Stimulated activated CD8-positive, alpha-beta memory T cell treated with anti-CD3 and anti-CD28 coated beads, Interleukin-15, amount 100 ng/mL, for 1 hour (primary cell): Measurements from ENCODE around the gene EDNRB.
"Not testable (repeated sequence)": the region's sequence is repeated elsewhere in the genome, so short reads cannot be mapped to it uniquely, and the experiment has no call there.

ENCODE experiments used
- DNase-seq: peaks from one replicate; pipeline ENCODE4 v3.0.0-alpha.2; 2020; ENCODE audit warnings: low read depth

EDNRB gene

DNA sequence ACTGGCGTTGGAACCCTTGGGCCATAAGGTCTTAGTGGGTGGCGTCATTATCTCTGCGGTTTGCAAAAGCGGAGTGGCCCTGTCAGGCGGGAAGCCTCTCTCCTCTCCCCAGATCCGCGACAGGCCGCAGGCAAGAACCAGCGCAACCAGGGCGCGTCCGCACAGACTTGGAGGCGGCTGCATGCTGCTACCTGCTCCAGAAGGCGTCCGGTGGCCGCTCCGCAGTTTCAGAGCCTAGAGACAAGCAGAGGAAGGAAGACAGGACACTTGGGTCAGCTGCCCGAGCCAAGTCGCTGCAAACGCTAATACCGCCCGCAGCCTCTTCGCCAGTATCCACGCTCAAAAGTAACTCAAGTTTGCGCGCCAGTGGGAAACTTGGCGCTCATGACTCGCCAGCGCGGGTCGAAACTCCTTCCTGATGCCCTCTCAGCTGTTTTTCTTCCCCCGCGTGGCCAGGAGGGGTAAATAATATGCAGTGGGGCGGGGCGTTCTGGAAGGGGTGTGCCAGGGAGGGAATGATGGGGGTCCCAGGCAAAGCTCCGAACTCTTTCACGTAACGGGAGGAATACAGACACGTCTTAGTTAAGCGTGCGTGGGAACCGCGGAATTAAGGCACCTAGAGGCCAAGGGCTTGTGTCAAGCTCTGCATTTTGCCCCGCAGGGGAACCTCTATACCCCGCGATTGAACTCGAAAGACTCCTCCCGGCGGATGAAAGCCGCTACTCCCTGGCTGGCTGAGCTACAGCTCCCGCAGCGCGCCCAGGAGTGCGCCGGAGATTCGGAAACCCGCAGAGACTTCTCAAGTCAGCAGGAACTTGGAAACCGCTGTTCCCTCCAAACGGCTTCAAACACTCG lies at the start of gene EDNRB:
EDNRB (minus strand) TSS at position 441 of the 855 bp plus-strand sequence; CDS start at position 183, 258 bp downstream.
- DNase-seq: no peak

DNA sequence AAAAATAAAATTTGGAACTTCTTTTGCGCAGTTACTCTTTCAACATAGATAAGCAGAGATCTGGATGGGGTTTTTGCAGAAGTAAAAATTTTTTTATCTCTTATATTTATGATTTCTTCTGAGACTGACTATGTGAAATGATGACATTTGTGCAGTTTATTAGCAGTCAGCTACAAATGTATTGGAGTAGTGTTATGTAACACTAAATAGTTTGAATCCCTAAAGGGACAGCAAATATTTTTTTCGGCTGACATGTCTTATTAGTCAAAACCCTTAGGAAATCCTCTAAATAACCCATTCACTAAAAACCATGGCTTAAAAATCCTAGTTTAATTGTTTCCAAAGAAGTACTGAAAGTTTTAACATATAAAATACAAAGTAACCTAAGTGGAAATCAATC lies 48.0 kb upstream of the EDNRB start:
- no peak for DNase-seq

DNA sequence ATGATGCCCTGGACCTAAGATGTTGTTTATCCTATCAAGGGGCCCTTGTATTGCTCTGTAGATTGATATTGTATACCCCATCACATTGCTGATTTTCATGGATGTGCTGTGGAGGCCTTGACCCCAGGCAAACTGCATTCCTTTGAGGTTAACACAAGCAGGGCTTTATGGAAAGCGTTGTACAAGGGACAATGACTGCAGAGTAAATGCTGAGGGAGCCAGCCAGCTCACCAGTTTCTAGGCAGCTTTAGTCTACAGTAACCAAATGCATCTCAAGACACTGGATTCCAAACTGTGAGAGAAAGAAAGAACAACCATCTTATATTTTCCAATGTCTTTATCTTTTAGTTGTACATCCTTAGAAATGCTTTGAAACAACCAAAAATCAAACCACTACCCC lies 34.1 kb upstream of the EDNRB start:
- DNase-seq: no peak

DNA sequence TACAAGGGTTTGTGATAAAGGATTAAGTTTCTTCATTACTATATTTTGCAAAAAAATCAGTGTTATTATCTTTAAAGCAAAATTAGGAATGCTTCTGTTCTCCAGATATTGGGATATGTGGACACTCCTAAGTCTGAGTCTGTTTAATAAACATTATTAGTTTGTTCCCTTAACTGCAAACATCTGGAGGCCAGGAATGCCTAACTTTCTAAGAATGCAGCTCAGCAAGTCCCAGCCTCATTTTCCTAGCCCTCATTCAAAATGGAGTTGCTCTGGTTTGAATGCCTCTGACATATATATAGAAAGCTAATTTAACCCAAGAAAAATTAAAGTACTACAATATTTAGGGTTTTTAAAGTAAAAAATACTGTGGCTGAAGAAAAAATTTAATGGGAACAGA lies 33.6 kb upstream of the EDNRB start:
- no peak for DNase-seq

DNA sequence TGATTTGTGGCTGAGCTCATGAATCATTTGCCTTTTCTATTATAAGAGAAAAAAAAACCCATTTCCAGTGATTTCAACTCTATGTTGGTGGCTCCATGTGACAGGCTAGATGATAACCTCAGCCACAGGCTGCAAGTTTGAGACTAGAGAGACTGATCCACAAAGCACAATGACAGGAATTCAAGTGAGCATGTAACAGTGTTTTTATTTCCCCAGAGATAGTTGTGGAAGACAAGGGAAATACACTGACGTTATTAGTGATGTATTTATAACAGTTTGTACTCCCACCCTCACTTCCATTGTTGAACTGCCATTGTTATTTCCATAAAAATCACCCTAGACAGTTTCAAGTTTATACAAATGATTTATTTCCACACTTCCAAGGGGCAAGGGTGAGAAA lies 27.9 kb upstream of the EDNRB start:
- DNase-seq: no peak

DNA sequence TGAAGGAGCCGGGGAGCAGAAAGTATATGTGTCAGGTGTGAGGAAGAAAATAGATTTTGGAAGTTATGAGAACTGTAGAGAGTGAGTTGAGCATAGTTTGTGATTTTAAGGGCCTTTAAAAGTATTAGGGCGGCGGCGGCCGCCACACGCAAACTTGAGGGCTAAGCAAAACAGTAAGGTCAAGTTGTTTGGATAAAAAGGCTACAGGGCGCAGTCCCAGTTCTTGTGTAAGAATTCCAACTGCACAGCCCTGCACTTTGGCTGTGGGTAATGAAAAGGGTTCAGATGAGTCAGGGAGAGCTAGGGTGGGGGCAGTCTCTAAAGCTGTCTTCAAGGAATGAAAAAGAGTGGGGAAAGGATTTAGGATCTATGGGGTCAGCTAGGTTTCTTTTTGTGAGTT lies 16.4 kb upstream of the EDNRB start:
- not testable (repeated sequence) for DNase-seq

DNA sequence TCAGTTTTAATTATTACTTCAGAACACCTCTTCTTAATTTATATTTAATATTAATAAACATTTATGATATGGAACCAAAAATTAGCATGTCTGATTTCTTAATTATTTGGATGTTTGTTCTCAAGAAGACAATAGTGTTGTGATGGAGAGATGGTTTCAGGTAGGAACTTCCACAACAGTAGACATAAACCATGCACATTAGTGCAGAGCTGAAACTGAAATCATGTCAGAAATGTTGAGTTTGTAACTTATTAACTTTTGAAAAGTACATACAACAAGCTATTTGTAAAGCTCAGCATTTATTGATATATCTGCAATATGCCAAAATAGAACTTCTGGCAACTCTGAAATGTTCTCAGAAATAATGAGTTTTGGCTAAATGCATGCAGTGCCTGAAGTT lies 11.8 kb upstream of the EDNRB start:
- no peak for DNase-seq

DNA sequence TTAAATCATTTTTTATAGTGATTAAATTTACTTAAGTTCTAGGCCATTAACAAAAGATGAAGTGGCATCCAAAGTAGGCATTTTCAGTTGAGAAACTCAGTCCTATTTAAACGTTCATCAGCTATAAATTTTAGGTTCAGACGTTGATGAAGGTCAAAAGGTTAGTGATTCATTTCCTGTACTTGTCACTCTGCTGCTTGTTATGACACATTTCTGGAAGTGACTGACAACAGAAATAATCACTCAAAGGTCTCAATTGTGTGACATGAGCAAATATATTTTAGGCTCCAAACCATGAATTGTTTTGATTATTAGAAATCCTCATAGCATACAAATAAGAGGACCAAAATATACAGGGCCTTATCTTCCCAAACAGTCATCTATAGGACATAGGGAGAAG lies 10.3 kb upstream of the EDNRB start:
- no peak for DNase-seq

DNA sequence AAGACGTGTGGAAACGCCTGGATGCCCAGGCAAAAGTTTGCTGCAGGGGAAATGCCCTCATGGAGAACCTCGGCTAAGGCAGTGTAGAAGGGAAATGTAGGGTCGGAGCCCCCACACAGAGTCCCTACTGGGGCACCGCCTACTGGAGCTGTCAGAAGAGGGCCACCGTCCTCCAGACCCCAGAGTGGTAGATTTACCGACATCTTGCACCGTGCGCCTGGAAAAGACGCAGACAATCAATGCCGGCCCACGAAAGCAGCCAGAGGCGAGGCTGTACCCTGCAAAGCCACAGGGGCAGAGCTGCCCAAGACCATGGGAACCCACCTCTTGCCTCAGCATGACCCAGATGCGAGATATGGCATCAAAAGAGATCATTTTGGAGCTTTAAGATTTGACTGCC lies 7.0 kb upstream of the EDNRB start:
- DNase-seq: no peak

DNA sequence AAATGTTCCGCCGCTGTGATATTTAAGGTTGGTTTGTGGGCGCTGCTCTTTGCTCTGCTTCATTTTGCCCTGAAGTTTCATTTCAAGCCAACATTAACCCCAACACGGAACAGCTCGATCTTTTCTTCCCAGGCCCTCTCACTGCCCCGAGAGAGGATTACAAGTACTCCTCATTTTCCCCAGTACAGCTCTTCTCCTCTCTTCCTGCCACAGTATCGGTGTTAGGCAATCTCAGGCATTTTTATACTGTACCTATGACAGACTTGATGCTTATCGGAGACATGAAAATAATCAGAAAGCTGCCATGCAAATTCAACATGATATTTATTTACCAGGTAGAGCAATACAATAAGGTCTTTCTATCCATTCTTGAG lies 1.3 kb upstream of the EDNRB start:
- DNase-seq: no peak

DNA sequence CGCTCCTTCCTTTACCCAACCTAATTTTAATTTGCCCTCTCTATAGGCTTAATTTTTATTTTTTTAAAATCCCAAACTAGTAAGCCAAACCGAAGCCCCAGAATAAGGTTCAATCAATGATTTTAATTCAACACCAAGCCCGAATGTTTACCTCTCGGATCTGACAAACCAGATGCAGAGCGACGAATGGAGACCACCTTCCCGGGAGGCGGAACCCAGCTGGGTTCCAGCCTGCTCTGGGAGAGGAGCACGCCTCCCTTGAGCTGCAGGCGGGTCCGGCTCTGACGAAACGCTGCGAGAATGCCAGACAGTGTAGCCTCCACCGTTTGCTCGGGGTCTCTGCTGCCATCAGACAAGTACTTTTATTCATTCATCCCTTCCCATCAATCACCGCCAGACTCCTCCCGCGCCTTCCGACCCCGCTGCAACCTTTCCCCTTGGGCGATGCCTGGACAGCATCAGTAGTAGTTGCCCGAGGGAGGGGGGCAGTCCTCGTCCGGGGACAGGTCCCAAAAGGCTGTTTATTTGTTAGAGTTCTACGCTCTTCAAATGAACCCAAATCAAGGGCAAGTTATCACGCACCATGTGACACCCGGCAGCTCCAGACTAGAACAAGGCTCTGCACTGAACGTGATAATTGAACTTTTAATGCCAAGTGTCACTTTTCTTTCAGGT lies 752 bp upstream of the EDNRB start:
- DNase-seq: no peak

DNA sequence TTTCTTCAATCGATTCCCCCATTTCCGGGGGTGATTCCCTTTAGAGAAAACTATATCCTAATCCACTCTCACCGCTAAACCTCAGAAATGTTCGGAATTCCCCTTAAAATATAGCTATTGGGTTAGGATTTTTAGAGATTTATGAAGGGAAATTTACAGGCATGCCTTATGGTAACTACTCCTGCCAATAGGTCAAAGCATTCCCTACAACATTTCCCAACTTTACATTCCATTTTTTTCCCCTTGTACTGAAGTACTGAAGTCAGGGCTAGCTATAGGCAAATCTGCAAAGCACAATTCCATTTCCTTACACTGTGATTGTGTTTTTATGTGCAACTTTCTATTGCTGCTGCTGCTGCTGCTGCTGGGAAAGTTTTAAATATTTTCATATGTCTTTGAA lies 2.1 kb downstream of the EDNRB start:
- no peak for DNase-seq

DNA sequence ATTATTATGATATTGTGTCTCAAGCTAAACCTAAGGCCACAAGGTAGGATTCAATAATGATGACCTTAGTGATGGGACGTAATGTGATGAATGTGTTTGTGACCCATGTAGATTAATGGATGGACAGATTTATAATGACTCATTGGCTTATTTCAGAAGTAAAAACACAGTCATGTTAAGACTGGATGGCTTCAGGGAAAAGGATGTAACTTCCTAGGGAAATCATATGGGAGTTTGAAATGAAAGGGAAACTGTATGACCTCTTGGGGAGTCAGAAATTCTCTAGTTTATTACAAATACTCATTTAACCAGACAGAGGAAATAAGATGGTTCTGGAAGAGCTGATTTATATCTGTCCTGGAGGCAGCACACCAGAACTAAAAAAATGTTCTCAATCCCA lies 2.9 kb downstream of the EDNRB start:
- DNase-seq: no peak

DNA sequence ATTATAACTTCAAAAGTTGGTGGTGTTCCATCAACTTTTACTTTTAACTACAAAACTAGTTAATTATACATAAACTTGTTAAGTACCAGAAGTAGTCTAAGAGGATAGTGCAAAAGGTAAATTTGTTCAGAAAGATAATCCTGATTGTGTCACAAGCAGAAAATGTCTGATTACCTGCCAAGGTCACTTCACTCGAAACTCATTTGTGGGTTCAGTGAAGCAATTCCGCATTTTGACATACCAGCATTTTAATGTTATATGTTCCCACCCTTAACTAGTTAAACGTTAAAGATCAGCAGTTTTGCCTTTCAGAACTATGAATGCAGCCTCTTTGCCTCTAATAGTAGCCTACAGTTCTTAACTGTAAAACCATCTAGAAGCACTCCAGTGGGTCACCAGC lies 5.6 kb downstream of the EDNRB start:
- no peak for DNase-seq

DNA sequence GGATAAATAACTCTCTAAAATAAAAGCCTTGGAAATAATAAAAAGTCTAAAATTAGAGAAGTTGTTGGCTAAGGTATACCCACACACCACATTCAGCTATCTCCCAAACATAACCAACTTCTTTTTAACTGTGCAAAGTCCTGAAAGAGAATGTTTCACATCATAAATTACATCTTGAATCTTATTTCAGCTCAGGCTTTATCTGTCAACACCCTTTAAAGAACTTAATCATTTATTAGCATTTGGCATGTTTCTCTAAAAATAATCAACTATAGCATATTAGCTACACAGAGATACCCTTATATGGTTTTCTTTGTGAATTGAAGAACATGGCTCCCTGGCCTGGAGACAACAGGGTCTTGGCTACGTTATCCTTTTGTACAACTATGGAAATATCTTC lies 6.9 kb downstream of the EDNRB start:
- no peak for DNase-seq

DNA sequence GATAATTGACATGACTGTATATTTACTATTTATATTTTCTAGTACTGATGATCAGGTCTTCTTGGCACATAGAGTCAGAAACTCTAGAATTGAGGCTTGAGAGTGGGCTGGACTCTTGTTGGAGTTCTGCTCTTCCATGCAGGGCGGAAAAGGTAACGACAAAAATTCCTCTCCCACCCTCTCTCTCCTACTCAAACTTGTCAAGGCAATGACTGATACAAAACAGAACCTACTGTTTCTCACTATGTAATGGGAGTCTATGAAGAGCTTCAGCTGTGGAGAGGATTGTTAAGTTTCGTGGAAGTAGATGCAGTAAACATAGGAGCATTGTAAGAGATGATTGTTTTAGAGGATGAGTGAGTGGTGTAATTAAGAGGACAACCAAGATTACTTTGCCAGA lies 8.8 kb downstream of the EDNRB start:
- no peak for DNase-seq

DNA sequence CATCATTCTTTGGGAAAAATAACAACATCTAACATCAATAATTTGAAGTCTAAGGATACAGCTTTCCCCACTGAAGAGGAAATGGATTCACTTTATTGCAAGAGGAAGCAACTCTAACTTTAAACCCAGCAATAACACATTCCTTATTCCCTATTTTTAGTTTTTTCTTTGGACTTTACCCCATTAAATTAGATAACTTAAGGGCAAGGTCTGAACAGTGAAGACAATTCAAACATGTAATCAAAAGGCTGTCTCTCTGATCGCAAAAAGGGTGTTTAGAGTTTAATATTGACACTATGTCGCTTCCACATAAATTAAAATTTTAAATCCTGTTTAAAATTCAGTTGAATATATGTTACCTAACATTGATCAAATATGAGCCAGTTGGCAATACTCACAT lies 10.1 kb downstream of the EDNRB start:
- DNase-seq: no peak

DNA sequence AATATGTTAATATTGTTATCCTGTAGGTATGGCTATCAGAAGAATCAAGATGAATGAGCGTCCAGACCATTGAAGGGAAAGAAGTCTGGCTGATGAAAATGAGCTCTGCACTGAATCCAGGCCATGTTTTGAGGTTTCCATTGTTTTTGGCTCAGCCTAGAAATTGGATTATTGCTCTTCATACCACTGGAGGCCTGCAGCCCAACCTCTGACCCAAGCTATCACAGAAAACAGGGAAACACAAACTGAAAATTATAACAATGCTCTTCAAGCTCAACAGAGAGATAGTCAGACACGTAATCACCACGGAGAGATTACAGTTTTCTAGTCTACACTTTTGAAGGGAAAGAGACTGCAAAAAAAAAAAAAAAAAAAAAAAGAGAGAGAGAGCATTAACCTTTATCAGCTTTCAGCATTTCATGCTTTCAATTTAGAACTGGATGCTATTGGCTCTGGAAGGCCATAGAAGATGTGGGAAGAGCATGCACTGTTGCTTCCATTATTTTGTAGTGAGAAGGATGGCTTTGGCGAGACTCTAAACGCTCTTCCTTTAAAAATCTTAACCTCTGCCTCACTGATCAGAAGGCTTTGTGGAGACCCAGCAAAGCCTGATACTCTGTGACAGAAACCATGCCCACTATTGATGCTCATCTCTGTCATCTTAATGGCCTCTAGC lies 10.8 kb downstream of the EDNRB start:
- DNase-seq: no peak

DNA sequence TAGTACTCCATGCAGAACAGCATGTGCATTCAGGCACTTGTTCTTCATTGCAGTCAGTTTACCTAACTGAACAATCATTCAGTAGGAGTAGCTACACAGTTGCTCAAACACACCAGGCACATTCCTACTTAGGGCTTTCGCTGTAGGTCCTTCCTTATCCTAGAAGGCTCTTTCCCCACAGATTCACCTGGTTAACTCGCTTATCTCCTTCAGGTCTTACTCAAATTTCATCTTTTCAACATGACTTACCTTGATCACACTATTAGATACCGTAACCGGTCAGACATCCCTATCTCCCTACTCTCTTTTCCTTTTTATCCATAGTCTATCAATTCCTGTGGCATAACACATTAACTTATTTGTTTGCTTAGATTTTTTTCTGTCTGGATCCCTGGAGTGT lies 14.6 kb downstream of the EDNRB start:
- no peak for DNase-seq

DNA sequence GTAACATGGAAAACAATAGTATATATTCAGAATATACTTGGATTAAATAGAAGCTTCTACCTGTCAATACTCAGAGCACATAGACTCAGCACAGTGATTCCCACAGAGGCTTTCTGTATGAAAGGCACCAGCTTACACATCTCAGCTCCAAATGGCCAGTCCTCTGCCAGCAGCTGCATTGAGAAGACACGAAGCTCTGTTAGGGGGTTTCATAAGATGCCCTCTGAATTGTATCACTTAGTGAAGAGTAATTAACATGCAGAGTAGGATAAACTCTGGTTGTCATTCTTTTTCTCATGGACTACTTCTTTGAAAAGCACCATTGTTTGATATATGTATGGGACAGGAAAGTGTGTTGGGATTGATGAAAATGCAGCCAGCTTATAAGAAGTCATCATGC lies 15.2 kb downstream of the EDNRB start:
- no peak for DNase-seq

DNA sequence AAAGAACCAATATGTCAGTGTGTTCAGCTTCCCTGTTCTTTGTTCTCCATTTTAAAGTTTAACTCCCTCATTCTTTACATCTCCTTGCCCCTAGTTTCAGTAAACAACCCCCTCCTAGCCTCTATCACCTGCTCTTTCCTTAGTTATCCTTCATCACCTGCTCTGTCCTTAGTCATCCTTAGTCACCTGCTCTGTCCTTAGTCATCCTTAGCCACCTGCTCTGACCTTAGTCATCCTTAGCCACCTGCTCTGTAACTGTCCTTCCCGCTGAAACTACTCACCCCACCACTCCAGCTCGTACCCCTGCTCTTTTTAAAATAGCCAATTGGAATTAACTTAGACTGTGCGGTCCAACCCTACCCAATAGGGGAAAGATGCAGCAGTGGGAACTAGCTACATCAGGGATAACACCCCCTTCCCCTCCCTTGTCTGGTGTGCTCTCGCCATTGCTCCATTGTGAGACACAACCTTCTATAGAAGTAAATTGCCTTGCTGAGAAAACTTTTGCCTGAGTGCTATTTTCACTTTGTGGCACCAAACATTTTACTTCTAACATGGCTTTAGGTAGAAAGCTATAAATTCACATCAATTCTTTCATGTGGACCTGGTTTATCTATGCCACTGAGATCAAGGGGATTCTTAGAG lies 16.2 kb downstream of the EDNRB start:
- no peak for DNase-seq

DNA sequence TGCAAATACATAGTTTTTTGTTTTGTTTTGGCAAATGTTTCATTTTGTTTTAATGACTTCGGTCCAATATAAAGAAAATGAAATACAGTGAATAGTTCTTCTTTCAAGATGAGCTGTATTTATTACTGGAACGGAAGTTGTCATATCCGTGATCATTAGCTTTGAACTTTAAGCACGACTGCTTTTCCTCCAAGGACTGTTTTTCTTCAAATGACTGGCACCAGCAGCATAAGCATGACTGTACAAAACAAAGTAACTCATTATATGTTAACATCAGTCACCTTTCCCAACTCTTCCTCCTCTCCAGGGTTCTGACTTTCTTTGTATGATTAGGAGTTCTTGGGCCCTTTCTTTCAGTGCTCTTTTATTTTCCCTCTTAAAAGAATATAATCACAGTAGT lies 20.5 kb downstream of the EDNRB start:
- DNase-seq: no peak

DNA sequence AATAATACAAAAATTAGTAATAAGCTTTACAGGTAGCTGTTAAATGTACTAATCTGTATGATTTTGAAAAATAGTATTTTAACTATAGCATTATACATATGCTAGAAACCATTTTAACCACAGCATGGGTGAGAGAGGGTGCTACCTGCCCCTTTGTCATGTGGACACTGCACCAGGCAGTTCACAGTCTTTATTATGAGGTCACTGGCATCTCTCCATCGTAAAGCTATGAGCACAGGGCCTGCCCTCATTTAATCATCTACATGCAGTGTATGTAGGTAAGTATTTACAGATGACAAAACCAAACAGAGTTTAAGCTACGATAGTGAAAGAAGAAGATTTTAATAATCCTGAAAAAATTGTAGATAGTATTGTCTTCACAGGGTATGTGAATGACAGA lies 21.7 kb downstream of the EDNRB start:
- no peak for DNase-seq
